ENCODE results near the gene CDR2L.
A peak's percentile ranks its signal among the peaks of the same experiment; 100 is the strongest.

CDR2L gene

DNA sequence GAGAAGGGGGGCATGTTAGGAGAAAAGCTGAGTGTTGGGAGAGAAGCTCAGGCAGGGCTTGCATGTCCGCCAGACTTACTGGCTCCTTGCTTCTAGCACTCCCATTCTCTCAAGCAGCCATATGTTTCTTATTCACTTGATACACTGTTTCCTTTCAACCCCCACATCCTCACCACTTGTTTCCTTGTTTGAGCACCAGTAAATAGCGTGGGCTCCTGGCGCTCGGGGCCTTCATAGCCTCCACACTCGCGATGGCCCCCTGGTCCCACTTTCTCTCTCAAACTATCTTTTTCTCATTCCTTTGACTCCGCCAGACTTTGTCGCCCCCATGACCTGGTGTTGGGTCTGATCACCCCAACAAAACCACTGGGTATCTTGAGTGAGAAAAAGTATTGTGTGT is 42.7 kb downstream of the CDR2L start:
- Histone ChIP-seq H3K79me2 (ENCODE audit: insufficient read depth, low read length) (no peaks in the 10 kb centered on the region), H3F3A (ENCODE audit: insufficient read depth, low read length) (no peaks in the 10 kb centered on the region), H4K20me1 (ENCODE audit: insufficient read depth, low read length) (no peaks in the 10 kb centered on the region), H3K4me1 (ENCODE audit: insufficient read depth, low read length, severe bottlenecking) (peaks cover 20% of the 10 kb centered on the region), H3K27me3 (ENCODE audit: insufficient read depth, low read length) (peaks cover 3% of the 10 kb centered on the region; the same call in 1 of the 2 replicates), H3K4me2 (ENCODE audit: low read length) (no peak overlapping the region), H3K9ac (ENCODE audit: low read length) (no peak overlapping the region), H3K36me3 (ENCODE audit: insufficient read depth, low read length) (peaks cover under 1% of the 10 kb centered on the region; the same call in 1 of the 2 replicates), H3K4me3 (ENCODE audit: low read depth, low read length, poor library complexity, severe bottlenecking) (no peak overlapping the region), H2AFZ (ENCODE audit: low read length) (no peak overlapping the region), H3K9me2 (ENCODE audit: low read depth, low read length) (no peaks in the 10 kb centered on the region), H3K9me3 (ENCODE audit: low read length) (no peaks in the 10 kb centered on the region), H3K27ac (ENCODE audit: low read depth, low read length, poor library complexity, severe bottlenecking) (no peak overlapping the region)
- no peak for TF ChIP-seq EZH2 (IDR thresholded peaks at IDR 0.05; ENCODE audit: borderline replicate concordance, low read length)
- TF ChIP-seq, protein P1, sequence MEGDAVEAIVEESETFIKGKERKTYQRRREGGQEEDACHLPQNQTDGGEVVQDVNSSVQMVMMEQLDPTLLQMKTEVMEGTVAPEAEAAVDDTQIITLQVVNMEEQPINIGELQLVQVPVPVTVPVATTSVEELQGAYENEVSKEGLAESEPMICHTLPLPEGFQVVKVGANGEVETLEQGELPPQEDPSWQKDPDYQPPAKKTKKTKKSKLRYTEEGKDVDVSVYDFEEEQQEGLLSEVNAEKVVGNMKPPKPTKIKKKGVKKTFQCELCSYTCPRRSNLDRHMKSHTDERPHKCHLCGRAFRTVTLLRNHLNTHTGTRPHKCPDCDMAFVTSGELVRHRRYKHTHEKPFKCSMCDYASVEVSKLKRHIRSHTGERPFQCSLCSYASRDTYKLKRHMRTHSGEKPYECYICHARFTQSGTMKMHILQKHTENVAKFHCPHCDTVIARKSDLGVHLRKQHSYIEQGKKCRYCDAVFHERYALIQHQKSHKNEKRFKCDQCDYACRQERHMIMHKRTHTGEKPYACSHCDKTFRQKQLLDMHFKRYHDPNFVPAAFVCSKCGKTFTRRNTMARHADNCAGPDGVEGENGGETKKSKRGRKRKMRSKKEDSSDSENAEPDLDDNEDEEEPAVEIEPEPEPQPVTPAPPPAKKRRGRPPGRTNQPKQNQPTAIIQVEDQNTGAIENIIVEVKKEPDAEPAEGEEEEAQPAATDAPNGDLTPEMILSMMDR (IDR thresholded peaks at IDR 0.05; ENCODE audit: low read length), result no peak

DNA sequence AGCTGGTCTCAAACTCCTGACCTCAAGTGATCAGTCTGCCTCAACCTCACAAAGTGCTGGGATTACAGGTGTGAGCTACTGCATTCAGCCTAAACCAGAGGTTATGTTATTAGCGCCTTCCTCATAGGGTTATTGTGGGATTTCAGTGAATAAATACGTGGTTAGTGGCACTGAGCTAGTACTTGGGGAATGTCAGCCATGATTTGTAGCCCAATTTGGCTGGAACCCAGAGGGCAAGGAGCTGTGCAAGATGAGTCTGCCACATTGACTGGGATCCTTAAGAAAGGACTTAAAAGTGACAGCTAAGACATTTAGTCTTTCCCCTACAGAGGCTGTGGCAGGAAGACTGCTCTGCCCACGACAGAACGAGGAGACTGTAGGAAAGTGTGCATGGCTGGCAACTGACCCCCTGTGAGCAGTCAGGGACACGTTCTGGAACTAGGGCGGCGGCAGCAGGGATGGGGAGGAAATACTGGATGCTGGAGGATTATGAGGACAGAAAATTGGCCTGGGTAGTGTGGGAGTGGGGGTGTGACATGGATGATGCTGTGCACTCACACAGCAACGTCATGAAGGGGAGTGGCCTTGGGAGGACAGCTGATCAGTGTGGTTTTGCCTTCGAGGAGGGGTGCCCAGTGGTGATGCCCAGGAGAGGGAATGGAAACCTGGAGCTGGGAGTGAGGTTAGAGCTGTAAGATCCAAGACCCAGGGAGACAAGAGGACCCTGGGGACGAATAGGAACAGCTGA is 44.7 kb downstream of the CDR2L start:
- Histone ChIP-seq H2AFZ (ENCODE audit: low read length) (no peak overlapping the region), H3K4me3 (ENCODE audit: low read depth, low read length, poor library complexity, severe bottlenecking) (peak overlapping the region; percentile 93), H3K27ac (ENCODE audit: low read depth, low read length, poor library complexity, severe bottlenecking) (no peak overlapping the region), H3K9ac (ENCODE audit: low read length) (no peak overlapping the region), H3K9me3 (ENCODE audit: low read length) (no peaks in the 10 kb centered on the region), H3K4me2 (ENCODE audit: low read length) (peak overlapping the region; percentile 18; the same call in 1 of the 2 replicates), H3K9me2 (ENCODE audit: low read depth, low read length) (no peaks in the 10 kb centered on the region), H3K36me3 (ENCODE audit: insufficient read depth, low read length) (no peaks in the 10 kb centered on the region), H3F3A (ENCODE audit: insufficient read depth, low read length) (no peaks in the 10 kb centered on the region), H4K20me1 (ENCODE audit: insufficient read depth, low read length) (no peaks in the 10 kb centered on the region), H3K79me2 (ENCODE audit: insufficient read depth, low read length) (no peaks in the 10 kb centered on the region), H3K4me1 (ENCODE audit: insufficient read depth, low read length, severe bottlenecking) (peaks cover 23% of the 10 kb centered on the region), H3K27me3 (ENCODE audit: insufficient read depth, low read length) (0 out of 2 replicates have a peak, but pooled peaks cover 3% of the 10 kb centered on the region)
- TF ChIP-seq EZH2 (IDR thresholded peaks at IDR 0.05; ENCODE audit: borderline replicate concordance, low read length), result no peak
- TF ChIP-seq, protein P1 (IDR thresholded peaks at IDR 0.05; ENCODE audit: low read length), result no peak

DNA sequence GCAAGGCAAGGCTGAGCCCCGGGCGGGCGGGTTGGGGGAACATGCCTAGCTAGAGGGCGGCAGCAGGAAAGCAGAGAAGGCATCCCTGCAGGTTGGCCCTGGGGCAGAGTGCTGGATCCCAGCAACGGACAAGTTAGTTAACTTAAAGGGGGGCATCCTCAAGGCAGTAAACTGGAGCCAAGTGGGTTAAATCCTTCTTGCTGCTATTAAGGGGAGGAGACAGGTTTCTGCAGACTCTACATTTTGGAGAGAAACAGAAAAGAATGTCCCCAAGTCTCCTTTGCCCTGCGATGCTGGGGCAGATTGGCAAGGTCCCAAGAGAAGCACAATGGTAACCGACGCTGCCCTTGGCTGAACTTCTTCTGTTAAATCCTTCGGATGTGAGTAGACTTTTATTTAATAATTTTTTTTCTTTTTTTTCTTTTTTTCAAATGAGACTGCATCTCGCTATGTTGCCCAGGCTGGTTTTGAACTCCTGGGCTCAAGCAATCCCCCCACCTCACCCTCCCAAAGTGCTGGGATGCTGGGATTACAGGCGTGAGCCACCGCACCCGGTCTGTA is 45.4 kb downstream of the CDR2L start:
- no peak overlapping the region for H2AFZ ChIP-seq (ENCODE audit: low read length)
- TF ChIP-seq, protein P1 (IDR thresholded peaks at IDR 0.05; ENCODE audit: low read length), result no peak
- no peak for TF ChIP-seq EZH2 (IDR thresholded peaks at IDR 0.05; ENCODE audit: borderline replicate concordance, low read length)

More for the DNA sequence above, 45.4 kb downstream of the CDR2L start:
- 0 out of 2 replicates have a peak, but pooled peaks cover under 1% of the 10 kb centered on the region for H3K27me3 ChIP-seq (ENCODE audit: insufficient read depth, low read length)
- H4K20me1 ChIP-seq (ENCODE audit: insufficient read depth, low read length), result no peaks in the 10 kb centered on the region
- peaks cover 23% of the 10 kb centered on the region for H3K4me1 ChIP-seq (ENCODE audit: insufficient read depth, low read length, severe bottlenecking)
- H3K4me2 ChIP-seq (ENCODE audit: low read length), result peak overlapping the region; percentile 95
- H3K9ac ChIP-seq (ENCODE audit: low read length), result no peak overlapping the region
- H3K79me2 ChIP-seq (ENCODE audit: insufficient read depth, low read length), result no peaks in the 10 kb centered on the region
- peak overlapping the region; percentile 93 for H3K4me3 ChIP-seq (ENCODE audit: low read depth, low read length, poor library complexity, severe bottlenecking)
- H3K36me3 ChIP-seq (ENCODE audit: insufficient read depth, low read length), result no peaks in the 10 kb centered on the region
- no peaks in the 10 kb centered on the region for H3K9me2 ChIP-seq (ENCODE audit: low read depth, low read length)
- H3K9me3 ChIP-seq (ENCODE audit: low read length), result no peaks in the 10 kb centered on the region
- no peaks in the 10 kb centered on the region for H3F3A ChIP-seq (ENCODE audit: insufficient read depth, low read length)
- no peak overlapping the region for H3K27ac ChIP-seq (ENCODE audit: low read depth, low read length, poor library complexity, severe bottlenecking)

All from OCI-LY1 (cell line).